GM18498 (cell line): ENCODE data around the gene MYLK3.

Source experiments
- ATAC-seq: cut with Tn5 transposase; IDR thresholded peaks from one replicate; pipeline ENCODE4 v1.9.1; 2021; ENCODE audit warnings: mild to moderate bottlenecking, moderate library complexity; ENCODE audit not compliant: unreplicated experiment

MYLK3 gene

GRCh38 chr16:46759309-46759708 lies 11.2 kb upstream of the MYLK3 start:
- ATAC-seq, result no peak

GRCh38 chr16:46757339-46758050 lies 9.4 kb upstream of the MYLK3 start:
- no peak for ATAC-seq

- ATAC-seq, result no peak
These were observed 8.6 kb upstream of the MYLK3 start for GRCh38 chr16:46756772-46757171.

GRCh38 chr16:46753015-46753414 lies 4.9 kb upstream of the MYLK3 start:
- no peak for ATAC-seq

GRCh38 chr16:46751381-46751780 lies 3.2 kb upstream of the MYLK3 start:
- ATAC-seq, result no peak

GRCh38 chr16:46748775-46749705 lies 896 bp upstream of the MYLK3 start:
- peak; percentile 70 for ATAC-seq

GRCh38 chr16:46746821-46747776 lies 1.0 kb downstream of the MYLK3 start:
- ATAC-seq, result no peak

GRCh38 chr16:46745617-46746016 lies 2.5 kb downstream of the MYLK3 start:
- ATAC-seq, result no peak

GRCh38 chr16:46743232-46743719 lies 4.9 kb downstream of the MYLK3 start:
- ATAC-seq, result peak; percentile 74

GRCh38 chr16:46739934-46740333 lies 8.2 kb downstream of the MYLK3 start:
- no peak for ATAC-seq

- ATAC-seq, result no peak
These were observed 10.4 kb downstream of the MYLK3 start for GRCh38 chr16:46737621-46738214.

- ATAC-seq, result no peak
These were observed 11.4 kb downstream of the MYLK3 start for GRCh38 chr16:46736695-46737094.

GRCh38 chr16:46733319-46733830 lies 14.8 kb downstream of the MYLK3 start:
- no peak for ATAC-seq

GRCh38 chr16:46732561-46732960 lies 15.6 kb downstream of the MYLK3 start:
- ATAC-seq, result no peak

GRCh38 chr16:46731691-46732555 lies 16.2 kb downstream of the MYLK3 start:
- no peak for ATAC-seq

GRCh38 chr16:46730801-46731690 lies 17.1 kb downstream of the MYLK3 start:
- ATAC-seq, result no peak

GRCh38 chr16:46730126-46730525 lies 18.0 kb downstream of the MYLK3 start:
- ATAC-seq, result no peak

GRCh38 chr16:46729326-46729995 lies 18.7 kb downstream of the MYLK3 start:
- ATAC-seq, result no peak
